Skeletal muscle tissue (tissue), 4 donors: ENCODE results near the gene ZNF26. TPM values are rescaled to one million over a fixed set of nuclear protein-coding genes. Genes with fewer than 3 reads are reported as not detected.

ENCODE experiments used
- H3K27ac ChIP-seq: one replicate; pipeline ENCODE4 v1.7.0; 2013; ENCODE audit warnings: mild to moderate bottlenecking, low read depth, low read length, inconsistent platforms
- H3K27me3 ChIP-seq, 3 donors: one replicate each; pipeline ENCODE4 v1.7.0; 2013; ENCODE audit warnings: low read length in 3 of 3; ENCODE audit not compliant: control insufficient read depth in 3 of 3, insufficient read depth in 3 of 3
- H3K36me3 ChIP-seq, 3 donors: one replicate each; pipeline ENCODE4 v1.7.0; 2013; ENCODE audit warnings: low read length in 3 of 3; ENCODE audit not compliant: control insufficient read depth in 3 of 3, insufficient read depth in 3 of 3
- H3K4me1 ChIP-seq, 3 donors: one replicate each; pipeline ENCODE4 v1.7.0; 2013; ENCODE audit warnings: low read length in 3 of 3, mild to moderate bottlenecking in 3 of 3; ENCODE audit not compliant: control insufficient read depth in 3 of 3, insufficient read depth in 3 of 3
- H3K4me3 ChIP-seq, 3 donors: one replicate each; pipeline ENCODE4 v1.7.0; 2013; ENCODE audit warnings: low read length in 3 of 3
- H3K9ac ChIP-seq, 3 donors: one replicate each; pipeline ENCODE4 v1.7.0; 2013; ENCODE audit warnings: low read length in 3 of 3, mild to moderate bottlenecking in 3 of 3, moderate library complexity in 2 of 3, low read depth in 1 of 3
- H3K9me3 ChIP-seq, 3 donors: one replicate each; pipeline ENCODE4 v1.7.0; 2013; ENCODE audit warnings: low read length in 3 of 3; ENCODE audit not compliant: control insufficient read depth in 3 of 3
- total RNA-seq: library from RNA; depleted of rRNA; stranded (reverse); fragments of >200 nt; gene quantifications from one replicate; pipeline ENCODE4 v1.2.3, GENCODE V29; 2014
- donor health status: Osteomylitis.

ZNF26 gene
- total RNA-seq, 1 donor from 2014 or later, result 8.4 TPM

GRCh38 chr12:132986885-132987225 is 688 bp downstream of the ZNF26 start:
- peak overlapping the region; percentile 95 to 98 (median 96) for H3K4me3 ChIP-seq
- H3K9me3 ChIP-seq, result peaks cover 5 to 21% (median 7%) of the 10 kb centered on the region in 3 donors
- H3K4me1 ChIP-seq, result peaks cover 8 to 18% (median 9%) of the 10 kb centered on the region in 3 donors
- no peaks in the 10 kb centered on the region for H3K27me3 ChIP-seq
- peak overlapping the region; percentile 90 to 95 (median 95) for H3K9ac ChIP-seq
- H3K27ac ChIP-seq, result peak overlapping the region; percentile 84
- peaks cover 5 to 7% (median 6%) of the 10 kb centered on the region in 3 donors for H3K36me3 ChIP-seq

GRCh38 chr12:132998741-132999140 is 12.6 kb downstream of the ZNF26 start:
- H3K36me3 ChIP-seq, result peaks cover 13 to 24% (median 21%) of the 10 kb centered on the region in 3 donors
- no peak overlapping the region for H3K9ac ChIP-seq
- peak overlapping the region in 1 of 3 donors; percentile 51 for H3K4me3 ChIP-seq
- H3K27me3 ChIP-seq, result no peaks in the 10 kb centered on the region
- H3K27ac ChIP-seq, result no peak overlapping the region
- H3K9me3 ChIP-seq, result peaks cover 24 to 52% (median 36%) of the 10 kb centered on the region in 3 donors
- no peaks in the 10 kb centered on the region for H3K4me1 ChIP-seq

GRCh38 chr12:133010657-133011297 is 24.6 kb downstream of the ZNF26 start:
- Histone ChIP-seq H3K36me3 (peaks cover 59 to 79% (median 78%) of the 10 kb centered on the region in 3 donors), H3K9ac (no peak overlapping the region), H3K27ac (no peak overlapping the region), H3K4me3 (peak overlapping the region in 2 of 3 donors; percentile 23 to 64), H3K4me1 (no peaks in the 10 kb centered on the region), H3K9me3 (peaks cover 38 to 66% (median 40%) of the 10 kb centered on the region in 3 donors), H3K27me3 (no peaks in the 10 kb centered on the region)

GRCh38 chr12:133023566-133023965 is 37.4 kb downstream of the ZNF26 start:
- no peaks in the 10 kb centered on the region for H3K27me3 ChIP-seq
- H3K4me3 ChIP-seq, result no peak overlapping the region
- no peaks in the 10 kb centered on the region for H3K4me1 ChIP-seq
- no peak overlapping the region for H3K9ac ChIP-seq
- no peak overlapping the region for H3K27ac ChIP-seq
- H3K36me3 ChIP-seq, result peaks cover 0 to 3% (median 0%) of the 10 kb centered on the region in 3 donors
- H3K9me3 ChIP-seq, result peaks cover 13 to 34% (median 18%) of the 10 kb centered on the region in 3 donors

GRCh38 chr12:133026996-133027395 is 40.8 kb downstream of the ZNF26 start:
- no peak overlapping the region for H3K9ac ChIP-seq
- no peaks in the 10 kb centered on the region for H3K4me1 ChIP-seq
- no peaks in the 10 kb centered on the region for H3K27me3 ChIP-seq
- H3K36me3 ChIP-seq, result no peaks in the 10 kb centered on the region
- H3K4me3 ChIP-seq, result no peak overlapping the region
- no peak overlapping the region for H3K27ac ChIP-seq
- peaks cover 16 to 30% (median 17%) of the 10 kb centered on the region in 3 donors for H3K9me3 ChIP-seq

GRCh38 chr12:133037207-133038005 is 51.2 kb downstream of the ZNF26 start, which contains the start of gene ZNF84:
TSS of gene ZNF84 (plus strand) at chr12:133037509. CDS start at chr12:133041468, 3,959 bp downstream.
- Histone ChIP-seq H3K27me3 (no peaks in the 10 kb centered on the region), H3K9me3 (peaks cover 28 to 40% (median 38%) of the 10 kb centered on the region in 3 donors), H3K27ac (peak within 1 kb of the TSS; percentile 90), H3K36me3 (peaks cover 15 to 22% (median 15%) of the 10 kb centered on the region in 3 donors), H3K4me3 (peak within 1 kb of the TSS; percentile 78 to 89 (median 81)), H3K4me1 (peaks cover 0 to 5% (median 5%) of the 10 kb centered on the region in 3 donors), H3K9ac (peak within 1 kb of the TSS; percentile 84 to 88 (median 86))

GRCh38 chr12:133038118-133038709 is 52.0 kb downstream of the ZNF26 start:
- H3K36me3 ChIP-seq, result peaks cover 20 to 30% (median 23%) of the 10 kb centered on the region in 3 donors
- peak overlapping the region; percentile 84 to 88 (median 86) for H3K9ac ChIP-seq
- H3K4me1 ChIP-seq, result peaks cover 0 to 5% (median 5%) of the 10 kb centered on the region in 3 donors
- peak overlapping the region; percentile 90 for H3K27ac ChIP-seq
- H3K27me3 ChIP-seq, result no peaks in the 10 kb centered on the region
- peaks cover 33 to 43% (median 39%) of the 10 kb centered on the region in 3 donors for H3K9me3 ChIP-seq
- H3K4me3 ChIP-seq, result peak overlapping the region; percentile 78 to 89 (median 81)

GRCh38 chr12:133046698-133047097 is 60.5 kb downstream of the ZNF26 start:
- H3K4me3 ChIP-seq, result peak overlapping the region in 1 of 3 donors; percentile 48
- no peak overlapping the region for H3K27ac ChIP-seq
- H3K9ac ChIP-seq, result no peak overlapping the region
- H3K4me1 ChIP-seq, result no peaks in the 10 kb centered on the region
- H3K27me3 ChIP-seq, result no peaks in the 10 kb centered on the region
- peaks cover 67 to 87% (median 84%) of the 10 kb centered on the region in 3 donors for H3K36me3 ChIP-seq
- peaks cover 46 to 83% (median 49%) of the 10 kb centered on the region in 3 donors for H3K9me3 ChIP-seq

- Histone ChIP-seq H3K36me3 (peaks cover 40 to 46% (median 41%) of the 10 kb centered on the region in 3 donors), H3K4me1 (no peaks in the 10 kb centered on the region), H3K4me3 (peak overlapping the region in 1 of 3 donors; percentile 3), H3K9ac (no peak overlapping the region), H3K27ac (no peak overlapping the region), H3K9me3 (peaks cover 60 to 73% (median 71%) of the 10 kb centered on the region in 3 donors), H3K27me3 (no peaks in the 10 kb centered on the region)
Observed at GRCh38 chr12:133057446-133057845, 71.3 kb downstream of the ZNF26 start.
